Trophoblast cell (in vitro differentiated cells and primary cell): ENCODE results near the gene PCDH18. TPM values are rescaled to one million over a fixed set of nuclear protein-coding genes. Genes with fewer than 3 reads are reported as not detected.

Experiments
- DNase-seq, 2 donors: peaks; one replicate each; pipeline ENCODE4 v3.0.0-alpha.2; 2016
- H2AFZ ChIP-seq: 2 replicates; pipeline ENCODE4 v1.6.1; 2013; ENCODE audit warnings: low read length, moderate library complexity, mild to moderate bottlenecking; ENCODE audit not compliant: insufficient read depth, poor library complexity
- H2AK5ac ChIP-seq: 2 replicates; pipeline ENCODE4 v1.6.1; 2013; ENCODE audit warnings: mild to moderate bottlenecking, low read length
- H2BK120ac ChIP-seq: 2 replicates; pipeline ENCODE4 v1.6.1; 2013; ENCODE audit warnings: low read length, mild to moderate bottlenecking, moderate library complexity; ENCODE audit not compliant: insufficient read depth, poor library complexity
- H2BK12ac ChIP-seq: 2 replicates; pipeline ENCODE4 v1.6.1; 2013; ENCODE audit warnings: mild to moderate bottlenecking, low read length, moderate library complexity
- H2BK5ac ChIP-seq: 2 replicates; pipeline ENCODE4 v1.6.1; 2013; ENCODE audit warnings: low read length, low read depth, moderate library complexity, mild to moderate bottlenecking; ENCODE audit not compliant: poor library complexity
- H3K14ac ChIP-seq: 2 replicates; pipeline ENCODE4 v1.6.1; 2013; ENCODE audit warnings: mild to moderate bottlenecking, low read length
- H3K18ac ChIP-seq: 2 replicates; pipeline ENCODE4 v1.6.1; 2013; ENCODE audit warnings: mild to moderate bottlenecking, low read length
- H3K23ac ChIP-seq: 2 replicates; pipeline ENCODE4 v1.6.1; 2013; ENCODE audit warnings: low read length
- H3K27ac ChIP-seq: 2 replicates; pipeline ENCODE4 v1.5.1; 2013; ENCODE audit warnings: low read depth, mild to moderate bottlenecking, inconsistent platforms, low read length, moderate library complexity
- H3K27me3 ChIP-seq: 2 replicates; pipeline ENCODE4 v1.6.1; 2013; ENCODE audit warnings: inconsistent platforms, mild to moderate bottlenecking, low read length, moderate library complexity; ENCODE audit not compliant: insufficient read depth
- H3K36me3 ChIP-seq, 2 experiments: 1 replicate in 1 of 2; 2 replicates in 1 of 2; pipeline ENCODE4 v1.6.1; 2013; ENCODE audit warnings: low read length in 2 of 2, mild to moderate bottlenecking in 2 of 2, moderate library complexity in 1 of 2; ENCODE audit not compliant: insufficient read depth in 2 of 2, control insufficient read depth in 1 of 2
- H3K4ac ChIP-seq: 2 replicates; pipeline ENCODE4 v1.6.1; 2013; ENCODE audit warnings: low read depth, mild to moderate bottlenecking, low read length, moderate library complexity
- H3K4me1 ChIP-seq, 2 experiments: 1 replicate in 1 of 2; 2 replicates in 1 of 2; pipeline ENCODE4 v1.6.1; 2013; ENCODE audit warnings: low read length in 2 of 2, mild to moderate bottlenecking in 2 of 2, moderate library complexity in 1 of 2; ENCODE audit not compliant: insufficient read depth in 2 of 2, control insufficient read depth in 1 of 2
- H3K4me2 ChIP-seq: 2 replicates; pipeline ENCODE4 v1.6.1; 2013; ENCODE audit warnings: inconsistent platforms, mild to moderate bottlenecking, low read length, moderate library complexity
- H3K4me3 ChIP-seq: 2 replicates; pipeline ENCODE4 v1.5.1; 2013; ENCODE audit warnings: mild to moderate bottlenecking, low read depth, low read length, inconsistent platforms
- H3K79me1 ChIP-seq: one replicate; pipeline ENCODE4 v1.6.1; 2013; ENCODE audit warnings: low read length
- H3K79me2 ChIP-seq: 2 replicates; pipeline ENCODE4 v1.6.1; 2013; ENCODE audit warnings: low read length, mild to moderate bottlenecking; ENCODE audit not compliant: control insufficient read depth, insufficient read depth, poor library complexity
- H3K9ac ChIP-seq: 2 replicates; pipeline ENCODE4 v1.6.1; 2013; ENCODE audit warnings: mild to moderate bottlenecking, low read length
- H3K9me3 ChIP-seq: 2 replicates; pipeline ENCODE4 v1.6.1; 2013; ENCODE audit warnings: low read depth, mild to moderate bottlenecking, control low read depth, inconsistent platforms, low read length; ENCODE audit not compliant: insufficient read depth
- H4K12ac ChIP-seq: 2 replicates; pipeline ENCODE4 v1.6.1; 2013; ENCODE audit warnings: low read depth, mild to moderate bottlenecking, low read length, moderate library complexity
- H4K8ac ChIP-seq: 2 replicates; pipeline ENCODE4 v1.6.1; 2013; ENCODE audit warnings: low read depth, mild to moderate bottlenecking, low read length, moderate library complexity
- H4K91ac ChIP-seq: one replicate; pipeline ENCODE4 v1.6.1; 2013; ENCODE audit warnings: low read depth, mild to moderate bottlenecking, low read length, moderate library complexity
- WGBS: extraction: QIAGEN DNeasy Blood & Tissue Kit; methylation state at CpG from one replicate; pipeline ENCODE4 v1.1.7; 2013; ENCODE audit warnings: missing lambda C conversion rate; ENCODE audit not compliant: insufficient read length, insufficient coverage; ENCODE audit errors: extremely low coverage; 5-methylcytosine and 5-hydroxymethylcytosine counted together
- polyA plus RNA-seq: library from polyadenylated mRNA; stranded (reverse); fragments of 200-250 nt; gene quantifications from 2 replicates; pipeline ENCODE4 v1.2.3, GENCODE V29; 2013

Gene PCDH18
- polyA plus RNA-seq = 24.3 and 26.5 TPM in 2 replicates

- no CpG with 5 or more reads among the region's 28 CpGs for WGBS
- H3K4me3 ChIP-seq = peak within 1 kb of the TSS; percentile 79
These were observed at the start of gene PCDH18 for GRCh38 chr4:137531986-137532868. TSS of gene PCDH18 (minus strand) at chr4:137532494. CDS start at chr4:137532088, 406 bp downstream.

DNA sequence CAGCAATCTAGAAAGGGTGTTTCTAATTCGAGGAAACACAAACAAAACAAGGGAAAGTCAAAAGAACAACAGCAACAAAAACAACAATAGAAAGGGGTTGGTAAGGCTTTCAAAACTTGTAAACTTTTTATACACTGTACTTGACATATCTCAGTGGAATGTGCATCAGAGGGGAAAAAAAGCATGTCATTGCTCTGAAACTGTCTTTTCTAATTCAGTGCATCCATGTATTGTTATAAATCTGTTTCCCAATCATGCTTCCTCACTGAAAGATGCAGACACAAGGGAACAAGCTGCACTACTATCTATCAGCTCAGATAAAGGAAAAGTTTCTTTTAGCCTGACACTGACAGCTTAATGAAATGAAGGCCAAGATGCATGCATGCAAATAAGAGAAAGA, 44.2 kb upstream of the PCDH18 start:
- H3K36me3 ChIP-seq = peaks cover 0 to 2% of the 10 kb centered on the region in 2 experiments
- H3K79me1 ChIP-seq = no peaks in the 10 kb centered on the region
- H2BK120ac ChIP-seq = no peak overlapping the region
- no peak overlapping the region for H2AFZ ChIP-seq
- no peak overlapping the region for H3K4me2 ChIP-seq
- H4K91ac ChIP-seq = no peak overlapping the region
- no peaks in the 10 kb centered on the region for H3K79me2 ChIP-seq
- no peak overlapping the region for H3K18ac ChIP-seq
- H3K27me3 ChIP-seq = no peaks in the 10 kb centered on the region
- H3K4ac ChIP-seq = no peak overlapping the region
- DNase-seq = no peak
- H2BK5ac ChIP-seq = no peak overlapping the region
- H3K9me3 ChIP-seq = no peaks in the 10 kb centered on the region
- no peak overlapping the region for H3K23ac ChIP-seq
- no peak overlapping the region for H3K14ac ChIP-seq
- H2AK5ac ChIP-seq = no peak overlapping the region
- no peaks in the 10 kb centered on the region for H3K4me1 ChIP-seq
- H2BK12ac ChIP-seq = no peak overlapping the region
- no peak overlapping the region for H4K12ac ChIP-seq
- H3K27ac ChIP-seq = no peak overlapping the region
- WGBS = no CpG with 5 or more reads among the region's 1 CpG
- no peak overlapping the region for H3K4me3 ChIP-seq
- H4K8ac ChIP-seq = no peak overlapping the region
- no peak overlapping the region for H3K9ac ChIP-seq

More at GRCh38 chr4:137531986-137532868, at the start of gene PCDH18:
- H3K23ac ChIP-seq = no peak within 1 kb of the TSS
- H4K91ac ChIP-seq = peak within 1 kb of the TSS; percentile 2
- DNase-seq = peak in 1 of 2 donors; percentile 14
- H3K4me1 ChIP-seq = peaks cover 8 to 14% of the 10 kb centered on the region in 2 experiments
- H2BK120ac ChIP-seq = peak within 1 kb of the TSS; percentile 5
- no peaks in the 10 kb centered on the region for H3K9me3 ChIP-seq
- H2BK12ac ChIP-seq = no peak within 1 kb of the TSS
- no peak within 1 kb of the TSS for H2AK5ac ChIP-seq
- no peak within 1 kb of the TSS for H4K12ac ChIP-seq
- H2AFZ ChIP-seq = no peak within 1 kb of the TSS
- peak within 1 kb of the TSS; percentile 32 for H3K14ac ChIP-seq
- peaks cover 3 to 10% of the 10 kb centered on the region in 2 experiments for H3K36me3 ChIP-seq
- H3K4me2 ChIP-seq = peak within 1 kb of the TSS; percentile 67
- peaks cover 8% of the 10 kb centered on the region for H3K79me2 ChIP-seq
- H3K18ac ChIP-seq = no peak within 1 kb of the TSS
- peak within 1 kb of the TSS; percentile 32 for H2BK5ac ChIP-seq
- peak within 1 kb of the TSS; percentile 94 for H3K4ac ChIP-seq
- H3K27me3 ChIP-seq = no peaks in the 10 kb centered on the region
- H3K79me1 ChIP-seq = peaks cover 10% of the 10 kb centered on the region
- peak within 1 kb of the TSS; percentile 91 for H3K9ac ChIP-seq
- peak within 1 kb of the TSS; percentile 75 for H3K27ac ChIP-seq
- no peak within 1 kb of the TSS for H4K8ac ChIP-seq

GRCh38 chr4:137572647-137573046, 40.4 kb upstream of the PCDH18 start:
- Histone ChIP-seq H3K79me1 (no peaks in the 10 kb centered on the region), H3K4ac (no peak overlapping the region), H3K4me1 (no peaks in the 10 kb centered on the region), H2BK12ac (no peak overlapping the region), H2AFZ (no peak overlapping the region), H4K91ac (no peak overlapping the region), H3K4me3 (no peak overlapping the region), H3K79me2 (no peaks in the 10 kb centered on the region), H3K9ac (no peak overlapping the region), H3K27me3 (no peaks in the 10 kb centered on the region), H2AK5ac (peak overlapping the region; percentile 48), H3K14ac (no peak overlapping the region), H4K12ac (no peak overlapping the region), H2BK120ac (no peak overlapping the region), H3K27ac (no peak overlapping the region), H3K18ac (no peak overlapping the region), H2BK5ac (no peak overlapping the region), H4K8ac (no peak overlapping the region), H3K9me3 (no peaks in the 10 kb centered on the region), H3K23ac (no peak overlapping the region), H3K4me2 (no peak overlapping the region), H3K36me3 (no peaks in the 10 kb centered on the region)
- DNase-seq = no peak
- WGBS = no CpG with 5 or more reads among the region's 1 CpG

GRCh38 chr4:137572163-137572562, 39.9 kb upstream of the PCDH18 start:
- Histone ChIP-seq H2BK12ac (no peak overlapping the region), H3K4me3 (no peak overlapping the region), H4K91ac (no peak overlapping the region), H3K27ac (no peak overlapping the region), H4K12ac (no peak overlapping the region), H3K18ac (no peak overlapping the region), H3K4me2 (no peak overlapping the region), H3K14ac (no peak overlapping the region), H3K23ac (no peak overlapping the region), H3K79me2 (no peaks in the 10 kb centered on the region), H3K9ac (no peak overlapping the region), H2BK120ac (no peak overlapping the region), H2AFZ (no peak overlapping the region), H2AK5ac (no peak overlapping the region), H3K4ac (no peak overlapping the region), H3K9me3 (no peaks in the 10 kb centered on the region), H3K79me1 (no peaks in the 10 kb centered on the region), H3K27me3 (no peaks in the 10 kb centered on the region), H4K8ac (no peak overlapping the region), H2BK5ac (no peak overlapping the region), H3K36me3 (no peaks in the 10 kb centered on the region), H3K4me1 (no peaks in the 10 kb centered on the region)
- WGBS = no CpG with 5 or more reads among the region's 2 CpGs
- DNase-seq = no peak
